Measurements from ENCODE around the gene LRP8.

Gene LRP8

DNA sequence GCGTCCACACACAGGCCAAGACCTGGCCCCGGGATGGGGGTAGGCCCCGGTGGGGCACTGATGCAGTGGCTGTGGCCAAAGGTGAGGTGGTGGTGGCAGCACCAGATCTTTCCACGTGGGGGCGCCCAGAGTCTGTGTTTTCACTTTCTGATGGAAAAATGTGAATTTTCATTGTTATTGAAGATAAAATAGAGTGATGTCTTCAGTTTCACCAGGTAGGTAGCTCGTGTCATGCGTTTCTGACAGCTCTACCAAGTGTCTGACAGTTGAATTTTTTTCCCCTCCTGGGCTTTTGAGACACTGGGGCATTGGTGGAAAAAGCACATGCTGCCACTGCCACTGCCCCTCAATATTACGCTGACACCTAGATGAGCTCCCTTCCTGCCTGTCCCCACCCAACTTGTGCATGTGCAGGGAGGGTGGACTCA lies 49.6 kb downstream of the LRP8 start:
- DNase-seq (ENCODE audit: low spot score): peak; percentile 70
- ChIA-PET CTCF (interaction anchor here (0.6 to 3.4 kb wide), 17 partner anchors 8 to 339 kb away, joined by 3 to 40 read pairs (median 4); no protein-coding TSS in a partner anchor), POLR2A (ENCODE audit: low non-redundant PET) (interaction anchor here (0.6 kb wide), 1 partner anchor 28 kb away, joined by 3 read pairs; no protein-coding TSS in a partner anchor)
- no peak overlapping the region for H3K27ac ChIP-seq
- TF ChIP-seq, protein P1, sequence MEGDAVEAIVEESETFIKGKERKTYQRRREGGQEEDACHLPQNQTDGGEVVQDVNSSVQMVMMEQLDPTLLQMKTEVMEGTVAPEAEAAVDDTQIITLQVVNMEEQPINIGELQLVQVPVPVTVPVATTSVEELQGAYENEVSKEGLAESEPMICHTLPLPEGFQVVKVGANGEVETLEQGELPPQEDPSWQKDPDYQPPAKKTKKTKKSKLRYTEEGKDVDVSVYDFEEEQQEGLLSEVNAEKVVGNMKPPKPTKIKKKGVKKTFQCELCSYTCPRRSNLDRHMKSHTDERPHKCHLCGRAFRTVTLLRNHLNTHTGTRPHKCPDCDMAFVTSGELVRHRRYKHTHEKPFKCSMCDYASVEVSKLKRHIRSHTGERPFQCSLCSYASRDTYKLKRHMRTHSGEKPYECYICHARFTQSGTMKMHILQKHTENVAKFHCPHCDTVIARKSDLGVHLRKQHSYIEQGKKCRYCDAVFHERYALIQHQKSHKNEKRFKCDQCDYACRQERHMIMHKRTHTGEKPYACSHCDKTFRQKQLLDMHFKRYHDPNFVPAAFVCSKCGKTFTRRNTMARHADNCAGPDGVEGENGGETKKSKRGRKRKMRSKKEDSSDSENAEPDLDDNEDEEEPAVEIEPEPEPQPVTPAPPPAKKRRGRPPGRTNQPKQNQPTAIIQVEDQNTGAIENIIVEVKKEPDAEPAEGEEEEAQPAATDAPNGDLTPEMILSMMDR (conservative IDR thresholded peaks at IDR 0.05; ENCODE audit: low read depth): peak; percentile 87

DNA sequence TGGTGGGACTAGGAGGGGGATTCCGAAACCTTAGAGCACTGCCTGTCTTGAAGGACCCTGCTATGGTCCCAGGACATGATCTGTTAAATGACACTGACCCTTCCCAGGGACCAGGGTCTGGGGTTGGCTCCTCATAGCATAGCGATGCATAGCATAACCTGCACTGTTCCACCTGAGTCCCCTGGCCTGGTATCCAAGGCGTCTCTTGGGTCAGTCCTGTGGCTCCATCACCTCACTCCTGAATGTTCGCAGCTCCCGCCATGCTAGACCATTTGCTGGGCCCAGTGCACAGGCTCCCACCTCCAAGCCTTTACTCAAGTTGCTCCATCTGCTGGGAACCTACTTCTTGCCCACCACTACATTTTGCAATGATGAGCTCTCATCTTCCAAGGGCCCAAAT lies 50.5 kb downstream of the LRP8 start:
- ChIA-PET POLR2A (ENCODE audit: low non-redundant PET) (no interaction called here), CTCF (interaction anchor here (0.6 to 3.4 kb wide), 9 partner anchors 14 to 658 kb away, joined by 3 to 40 read pairs (median 4); no protein-coding TSS in a partner anchor)
- no peak overlapping the region for H3K27ac ChIP-seq
- no peak for DNase-seq (ENCODE audit: low spot score)
- TF ChIP-seq, protein P1 (conservative IDR thresholded peaks at IDR 0.05; ENCODE audit: low read depth): no peak

DNA sequence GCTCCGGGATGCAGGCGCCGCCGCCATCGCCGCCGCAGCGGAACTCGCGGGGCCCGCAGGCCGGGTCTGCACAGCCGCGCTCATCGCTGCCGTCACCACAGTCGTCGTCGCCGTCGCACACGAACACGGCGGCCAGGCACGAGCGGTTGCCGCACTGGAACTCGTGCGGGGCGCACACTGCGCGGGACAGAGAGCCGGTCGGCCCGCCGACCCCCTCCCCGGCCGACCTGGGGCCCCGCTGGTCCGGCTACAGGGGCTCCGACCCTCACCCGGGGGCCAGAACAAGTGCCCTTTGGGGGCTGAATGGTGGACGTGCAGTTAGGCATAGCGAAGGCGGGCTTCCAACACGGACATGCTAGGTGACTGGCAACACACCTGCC lies 51.0 kb downstream of the LRP8 start:
- POLR2A ChIA-PET (ENCODE audit: low non-redundant PET): no interaction called here
- no peak overlapping the region for H3K27ac ChIP-seq
- TF ChIP-seq, protein P1 (conservative IDR thresholded peaks at IDR 0.05; ENCODE audit: low read depth): no peak
- CTCF ChIA-PET: interaction anchor here (0.7 to 3.5 kb wide), 5 partner anchors 33 to 168 kb away, joined by 3 to 40 read pairs (median 5); no protein-coding TSS in a partner anchor
- no peak for DNase-seq (ENCODE audit: low spot score)

DNA sequence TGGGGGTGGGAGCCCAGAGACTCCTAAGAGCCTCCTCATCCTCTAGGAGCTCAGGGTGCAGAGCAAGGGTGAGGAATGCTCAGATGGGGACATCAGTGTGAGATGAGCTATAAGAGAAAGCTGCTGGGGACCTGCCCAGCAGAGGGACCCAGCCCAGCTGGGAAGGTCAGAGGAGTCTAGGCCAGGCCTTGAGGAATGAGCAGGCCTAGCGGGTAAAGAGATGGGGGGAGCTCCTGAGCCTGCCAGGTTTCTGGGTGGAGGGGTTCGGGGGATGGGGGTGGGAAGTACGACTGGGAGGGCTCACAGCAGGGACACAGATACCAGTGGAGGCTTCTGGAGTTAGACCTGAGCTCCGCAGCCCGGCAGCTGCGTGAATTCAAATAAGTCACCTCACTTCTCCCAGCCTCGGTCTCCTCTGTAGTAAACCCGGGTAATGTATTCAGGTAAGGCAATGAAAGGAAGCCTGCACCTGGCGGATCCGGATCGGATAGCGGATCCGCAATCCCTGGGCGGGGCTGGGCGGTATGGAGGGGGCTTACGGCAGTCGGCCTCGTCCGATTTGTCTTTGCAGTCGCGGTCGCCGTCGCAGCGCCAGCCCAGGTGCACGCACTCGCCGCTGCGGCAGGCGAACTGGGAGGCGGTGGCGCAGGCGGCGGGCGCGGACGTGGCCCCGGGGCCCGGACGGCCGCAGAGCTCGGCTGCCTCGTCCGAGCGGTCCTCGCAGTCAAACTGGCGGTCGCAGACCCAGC lies 51.5 kb downstream of the LRP8 start:
- no peak overlapping the region for H3K27ac ChIP-seq
- TF ChIP-seq, protein P1 (conservative IDR thresholded peaks at IDR 0.05; ENCODE audit: low read depth): no peak
- ChIA-PET CTCF (interaction anchor here (3.5 kb wide), 1 partner anchor 117 kb away, joined by 16 read pairs; no protein-coding TSS in a partner anchor), POLR2A (ENCODE audit: low non-redundant PET) (no interaction called here)
- DNase-seq (ENCODE audit: low spot score): no peak

DNA sequence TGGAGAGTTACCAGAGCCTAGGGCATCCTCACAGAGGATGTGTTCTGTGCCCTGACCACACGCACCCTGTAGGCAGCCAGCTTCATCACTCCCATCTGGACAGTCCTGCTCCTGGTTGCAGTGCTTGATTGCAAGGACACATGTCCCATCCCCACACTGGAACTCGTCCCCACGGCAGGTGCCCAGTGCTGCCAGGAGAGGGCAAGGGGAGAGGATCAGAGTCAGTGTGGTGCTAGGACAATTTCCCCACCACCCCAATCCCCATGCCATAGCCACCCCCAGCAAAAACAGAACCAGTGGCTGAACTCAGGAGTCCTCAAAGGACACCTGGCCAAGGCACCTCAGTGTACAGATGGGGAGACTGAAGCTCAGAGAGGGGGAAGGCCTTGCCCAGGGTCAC lies 52.3 kb downstream of the LRP8 start:
- no peak for DNase-seq (ENCODE audit: low spot score)
- TF ChIP-seq, protein P1 (conservative IDR thresholded peaks at IDR 0.05; ENCODE audit: low read depth): no peak
- POLR2A ChIA-PET (ENCODE audit: low non-redundant PET): no interaction called here
- no peak overlapping the region for H3K27ac ChIP-seq
- CTCF ChIA-PET: interaction anchor here (0.7 to 3.5 kb wide), 2 partner anchors 97 to 118 kb away, joined by 3 to 16 read pairs; no protein-coding TSS in a partner anchor

DNA sequence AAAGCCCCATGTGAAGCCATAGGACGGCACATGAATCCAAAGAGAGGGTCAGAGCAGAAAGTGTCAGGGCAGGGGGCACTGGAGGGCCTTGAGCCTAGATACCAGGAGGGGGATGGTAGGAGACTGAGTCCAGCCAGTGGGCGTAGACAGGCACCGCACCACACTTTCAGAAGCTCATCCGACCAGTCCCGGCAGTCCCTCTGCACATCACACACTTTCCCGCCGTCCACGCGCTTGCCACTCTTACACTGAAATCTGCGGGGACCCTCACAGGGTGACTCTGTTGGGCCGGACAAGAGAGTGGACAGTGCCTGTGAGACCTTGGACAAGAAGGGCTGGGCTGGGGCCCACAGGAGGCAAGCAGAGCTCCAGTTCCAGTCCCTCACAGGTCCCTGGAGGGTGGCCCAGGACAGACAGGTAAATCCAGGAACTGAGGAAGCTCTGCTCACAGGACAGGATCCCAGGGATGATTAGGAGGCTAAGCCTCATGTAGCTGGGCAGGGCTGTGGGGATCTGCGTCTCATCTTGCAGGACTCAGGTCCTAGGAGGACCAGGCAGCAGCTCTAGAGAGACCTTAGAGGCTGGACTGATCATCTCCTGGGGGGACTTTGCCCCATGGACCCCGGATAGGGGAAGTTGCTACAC lies 53.2 kb downstream of the LRP8 start:
- TF ChIP-seq, protein P1 (conservative IDR thresholded peaks at IDR 0.05; ENCODE audit: low read depth): no peak
- peak overlapping the region; percentile 44 for H3K27ac ChIP-seq
- no peak for DNase-seq (ENCODE audit: low spot score)
- ChIA-PET POLR2A (ENCODE audit: low non-redundant PET) (interaction anchor here (0.7 kb wide), 1 partner anchor 8 kb away, joined by 3 read pairs; no protein-coding TSS in a partner anchor), CTCF (interaction anchor here (0.7 to 3.5 kb wide), 2 partner anchors 98 to 119 kb away, joined by 3 to 16 read pairs; no protein-coding TSS in a partner anchor)

Data from RWPE1 (cell line).